Cardiac septum (tissue), 1 donor: ENCODE data around the gene DCUN1D3. TPM values are rescaled to one million over a fixed set of nuclear protein-coding genes. Genes with fewer than 3 reads are reported as not detected.
A peak's percentile ranks its signal among the peaks of the same experiment; 100 is the strongest.
"Not testable (repeated sequence)": the region's sequence is repeated elsewhere in the genome, so short reads cannot be mapped to it uniquely, and the experiment has no call there.

ENCODE experiments used
- DNase-seq: peaks from one replicate; pipeline ENCODE4 v3.0.0-alpha.2; 2020; ENCODE audit warnings: low spot score
- intact Hi-C: fragments of 100-400 bp; cut with DNase I; formaldehyde crosslinking; loops from one replicate; pipeline ENCODE4 v1.14.0; 2022
- total RNA-seq: library from RNA; stranded (reverse); fragmentation: NEBNext Ultra II Directional; extraction: Animal tissue kit (Norgen Biotek cat#: 25700); gene quantifications from one replicate; pipeline ENCODE4 v1.2.1, GENCODE V29; 2021
- donor health status: DM: no; HTN: no; CAD: no.

DCUN1D3 gene
- total RNA-seq, 1 donor from 2014 or later, result 10.0 TPM

DNA sequence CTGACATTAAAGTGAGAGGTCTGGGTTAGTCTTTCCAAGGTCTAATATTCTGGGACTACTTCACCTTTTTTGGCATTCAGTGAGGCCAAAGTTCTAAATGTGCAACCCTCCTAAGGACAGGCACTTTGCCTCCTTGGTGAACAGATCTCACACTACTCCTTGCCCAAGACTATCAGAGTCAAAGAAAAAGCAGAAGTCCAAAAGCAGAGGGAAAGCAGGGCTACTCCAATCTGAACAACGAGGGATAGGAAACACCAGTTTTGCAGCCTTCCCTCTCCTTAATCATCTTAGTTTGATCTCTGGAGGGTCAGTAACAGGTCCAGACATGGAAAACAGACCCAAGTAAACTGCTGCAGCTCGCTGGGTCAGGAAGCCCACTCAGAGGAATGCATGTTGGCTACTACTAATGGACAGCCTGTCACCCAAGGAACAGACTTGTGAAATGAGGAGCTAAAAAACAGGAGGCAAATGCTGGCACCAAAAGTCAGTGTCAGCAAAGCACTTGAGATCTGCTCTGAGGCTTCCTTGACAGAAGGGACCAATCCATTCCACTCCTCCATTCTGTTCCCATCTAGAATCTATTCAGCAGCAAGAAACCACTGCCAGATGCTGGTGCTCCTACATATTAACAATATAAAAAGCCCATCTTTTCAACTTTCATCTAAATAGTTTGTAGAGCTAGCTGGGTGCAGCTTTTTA lies 29.9 kb downstream of the DCUN1D3 start:
- DNase-seq, result no peak
- intact Hi-C loops, result no loop called here

DNA sequence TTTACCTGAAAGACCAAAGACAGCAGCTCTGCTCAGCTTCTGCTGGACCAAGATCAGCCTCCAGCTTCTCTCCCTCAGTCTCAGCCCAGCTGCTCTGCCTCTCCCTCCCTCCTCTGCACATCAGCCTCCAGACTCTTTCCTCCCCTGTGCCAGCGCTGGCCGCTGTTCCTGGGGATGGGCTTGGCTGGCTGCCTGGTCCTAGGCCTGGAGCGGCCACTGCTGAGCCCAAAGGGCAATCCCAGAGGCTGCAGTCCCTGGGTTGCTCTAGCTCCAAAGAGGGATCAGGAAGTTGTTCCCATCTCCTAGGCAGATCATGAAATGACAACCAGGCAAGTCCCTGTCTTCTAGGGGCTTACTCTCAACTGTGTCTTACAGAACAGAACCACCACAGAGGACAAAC lies 31.3 kb downstream of the DCUN1D3 start:
- intact Hi-C loops, result loop anchor here (5.0 kb wide), 1 partner anchor 33 kb away; the partner anchor contains the start of genes DCUN1D3 and LYRM1
- peak; percentile 92 for DNase-seq

DNA sequence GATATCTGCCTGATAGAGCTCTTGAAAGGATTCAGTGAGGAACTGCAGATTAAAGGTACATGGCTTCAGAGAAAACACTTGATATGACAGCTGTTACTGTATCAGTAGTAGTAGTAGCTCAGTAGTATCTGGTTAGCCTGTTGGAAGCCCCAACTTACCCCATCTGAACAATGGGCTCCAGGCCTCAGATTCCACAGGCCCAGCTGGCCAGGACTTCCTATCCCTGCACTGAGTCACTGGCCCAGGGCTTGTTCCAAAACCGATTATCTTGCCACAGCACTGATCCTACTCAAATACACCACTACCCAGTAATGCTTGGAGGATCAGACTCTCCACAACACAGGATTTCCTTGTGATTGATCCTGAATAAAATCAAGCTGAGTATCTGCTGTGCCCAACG lies 32.6 kb downstream of the DCUN1D3 start:
- no peak for DNase-seq
- intact Hi-C loops, result loop anchor here (5.0 kb wide), 1 partner anchor 35 kb away; the partner anchor contains the start of genes DCUN1D3 and LYRM1

- intact Hi-C loops, result loop anchor here (5.0 kb wide), 1 partner anchor 36 kb away; the partner anchor contains the start of genes DCUN1D3 and LYRM1
- DNase-seq, result no peak
These were observed 33.4 kb downstream of the DCUN1D3 start for GRCh38 chr16:20866801-20867200.

DNA sequence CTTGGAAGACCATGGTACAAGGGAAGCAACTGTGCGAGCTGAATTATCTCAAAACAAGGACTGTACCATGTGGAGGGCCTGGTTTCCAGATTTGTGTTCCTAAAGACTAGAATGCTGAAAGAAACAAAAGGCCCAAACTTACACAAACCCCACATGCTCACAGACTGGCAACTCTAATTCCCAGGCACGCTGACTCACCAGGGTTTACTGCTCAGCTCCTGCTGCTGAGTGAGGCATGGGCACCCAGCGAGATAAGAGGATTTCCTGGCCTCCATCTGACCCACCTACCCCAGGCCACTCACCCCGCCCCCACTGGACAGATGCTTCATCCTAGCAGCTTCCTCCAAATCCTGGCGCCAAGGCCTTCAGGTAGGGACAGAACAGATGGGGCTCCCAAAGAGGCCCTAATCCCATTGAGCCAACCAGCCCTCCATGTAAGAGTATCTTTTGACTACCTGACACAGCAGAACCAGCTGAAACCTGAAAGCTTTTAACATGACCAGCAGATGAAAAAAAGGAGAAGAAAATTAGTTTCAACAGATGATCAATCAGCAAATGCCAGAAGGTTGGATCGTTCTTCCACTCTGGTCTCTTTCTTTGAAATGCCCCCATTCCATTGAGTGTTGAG lies 33.9 kb downstream of the DCUN1D3 start:
- DNase-seq, result no peak
- intact Hi-C loops, result loop anchor here (5.0 kb wide), 1 partner anchor 36 kb away; the partner anchor contains the start of genes DCUN1D3 and LYRM1

- intact Hi-C loops, result loop anchor here (5.0 kb wide), 1 partner anchor 37 kb away; the partner anchor contains the start of genes DCUN1D3 and LYRM1
- no peak for DNase-seq
These were observed 34.6 kb downstream of the DCUN1D3 start for GRCh38 chr16:20865420-20866131.

DNA sequence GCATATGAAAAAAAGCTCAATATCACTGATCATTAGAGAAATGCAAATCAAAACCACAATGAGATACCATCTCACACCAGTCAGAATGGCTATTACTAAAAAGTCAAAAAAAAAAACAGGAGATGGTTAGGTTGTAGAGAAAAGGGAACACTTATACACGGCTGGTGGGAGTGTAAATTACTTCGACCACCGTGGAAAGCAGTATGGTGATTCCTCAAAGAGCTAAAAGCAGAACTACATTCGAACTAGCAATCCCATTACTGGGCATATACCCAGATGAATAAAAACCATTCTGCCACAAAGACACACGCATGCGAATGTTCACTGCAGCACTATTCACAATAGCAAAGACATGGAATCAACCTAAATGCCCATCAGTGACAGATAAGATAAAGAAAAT lies 35.8 kb downstream of the DCUN1D3 start:
- intact Hi-C loops, DNase-seq: not testable (repeated sequence)

- DNase-seq, result no peak
- intact Hi-C loops, result no loop called here
These were observed 37.8 kb downstream of the DCUN1D3 start for GRCh38 chr16:20862162-20862960.

GRCh38 chr16:20860995-20861394 lies 39.2 kb downstream of the DCUN1D3 start:
- intact Hi-C loops, DNase-seq: not testable (repeated sequence)

DNA sequence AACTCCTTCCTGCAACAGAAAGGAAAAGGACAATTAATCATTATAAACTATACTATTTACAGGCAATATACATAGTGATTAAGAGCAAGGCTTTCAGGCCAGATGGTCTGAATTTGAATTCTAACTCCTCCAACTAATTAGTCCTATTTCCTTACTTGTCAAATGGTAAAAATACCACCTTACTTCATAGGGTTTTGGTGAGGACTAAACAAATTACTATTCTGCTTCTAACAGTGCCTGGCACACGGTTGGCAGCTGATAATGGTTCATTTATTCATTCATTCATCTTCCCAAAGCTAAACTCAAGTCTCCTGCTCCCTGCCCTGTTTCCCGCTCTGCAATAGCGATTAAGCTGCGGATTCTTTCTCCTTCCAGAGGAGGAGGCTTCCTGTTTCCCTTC lies 39.8 kb downstream of the DCUN1D3 start:
- intact Hi-C loops, result no loop called here
- no peak for DNase-seq

DNA sequence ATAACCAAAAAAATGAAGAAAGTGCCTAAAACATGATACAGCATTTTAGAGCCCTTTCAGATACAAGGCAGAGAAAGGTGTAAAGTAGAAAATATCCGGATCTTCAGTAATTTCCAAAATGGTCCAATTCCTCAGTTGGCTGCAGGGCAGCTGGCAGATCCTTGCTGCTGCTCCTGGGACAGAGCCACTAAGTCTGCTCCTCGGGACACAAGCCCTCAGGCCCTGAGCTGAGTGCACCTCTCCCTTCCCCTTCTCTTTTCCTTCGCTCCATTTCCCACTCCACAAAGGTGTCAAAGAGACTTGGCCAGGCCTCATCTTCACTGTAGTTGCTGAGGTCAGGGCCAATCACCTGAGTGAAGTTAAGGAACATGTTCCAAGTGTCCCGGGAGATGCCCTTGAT lies 40.5 kb downstream of the DCUN1D3 start:
- intact Hi-C loops, result loop anchor here (10.0 kb wide), 1 partner anchor 295 kb away; the partner anchor contains the start of genes DNAH3 and LDAF1
- no peak for DNase-seq

DNA sequence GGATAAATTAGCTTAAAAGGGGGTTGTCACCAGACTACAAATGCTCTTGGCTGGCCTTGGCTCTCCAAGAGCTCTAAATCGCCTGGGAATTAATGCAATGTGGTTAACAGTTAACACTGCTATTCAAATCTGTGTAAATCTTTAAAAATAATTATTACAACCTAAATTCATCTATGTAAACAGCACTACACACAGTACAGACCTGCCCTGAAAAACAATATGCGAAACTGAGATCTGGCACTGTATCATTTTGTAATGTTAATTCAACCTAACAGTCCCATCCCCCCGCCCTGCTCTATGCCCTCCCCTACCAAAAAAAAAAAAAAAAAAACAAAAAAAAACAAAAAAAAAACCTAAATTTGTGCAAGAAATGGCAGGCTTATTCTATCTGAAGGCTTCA lies 40.9 kb downstream of the DCUN1D3 start:
- intact Hi-C loops, result loop anchor here (10.0 kb wide), 1 partner anchor 296 kb away; the partner anchor contains the start of genes DNAH3 and LDAF1

GRCh38 chr16:20857281-20857680 lies 42.9 kb downstream of the DCUN1D3 start:
- no peak for DNase-seq
- intact Hi-C loops, result loop anchor here (10.0 kb wide), 1 partner anchor 298 kb away; the partner anchor contains the start of genes DNAH3 and LDAF1

More for the DNA sequence above, 40.9 kb downstream of the DCUN1D3 start:
- DNase-seq, result no peak

- intact Hi-C loops, result loop anchor here (5.0 to 10.0 kb wide), 2 partner anchors 48 to 300 kb away; partner anchors contain the start of genes DNAH3, ERI2, LDAF1 and REXO5
- DNase-seq, result no peak
These were observed 45.2 kb downstream of the DCUN1D3 start for GRCh38 chr16:20854963-20855362.

GRCh38 chr16:20853981-20854620 lies 46.1 kb downstream of the DCUN1D3 start:
- intact Hi-C loops, result loop anchor here (5.0 to 10.0 kb wide), 2 partner anchors 47 to 301 kb away; partner anchors contain the start of genes DNAH3, ERI2, LDAF1 and REXO5

DNA sequence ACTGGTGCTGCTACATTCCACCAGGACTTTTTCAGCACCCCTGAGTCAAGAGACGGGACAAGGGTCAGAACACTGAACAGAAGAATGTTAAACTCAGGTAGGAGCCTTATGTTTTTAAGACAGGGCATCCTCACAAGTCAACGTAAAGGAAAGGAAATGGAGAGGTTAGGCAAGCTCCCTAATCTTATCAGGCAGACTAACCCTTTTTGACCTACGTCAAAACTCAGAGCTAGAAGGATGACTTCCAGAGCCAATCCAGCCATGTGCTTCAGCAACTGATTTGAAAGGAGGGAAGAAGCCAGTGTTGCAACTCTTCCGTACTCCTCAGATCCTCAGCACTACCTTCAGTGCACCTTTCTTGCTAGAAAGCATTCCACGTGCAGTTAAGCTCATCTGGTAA lies 47.0 kb downstream of the DCUN1D3 start:
- intact Hi-C loops, result loop anchor here (5.0 to 10.0 kb wide), 2 partner anchors 46 to 302 kb away; partner anchors contain the start of genes DNAH3, ERI2, LDAF1 and REXO5
- DNase-seq, result no peak

More at GRCh38 chr16:20853981-20854620, 46.1 kb downstream of the DCUN1D3 start:
- DNase-seq, result no peak

DNA sequence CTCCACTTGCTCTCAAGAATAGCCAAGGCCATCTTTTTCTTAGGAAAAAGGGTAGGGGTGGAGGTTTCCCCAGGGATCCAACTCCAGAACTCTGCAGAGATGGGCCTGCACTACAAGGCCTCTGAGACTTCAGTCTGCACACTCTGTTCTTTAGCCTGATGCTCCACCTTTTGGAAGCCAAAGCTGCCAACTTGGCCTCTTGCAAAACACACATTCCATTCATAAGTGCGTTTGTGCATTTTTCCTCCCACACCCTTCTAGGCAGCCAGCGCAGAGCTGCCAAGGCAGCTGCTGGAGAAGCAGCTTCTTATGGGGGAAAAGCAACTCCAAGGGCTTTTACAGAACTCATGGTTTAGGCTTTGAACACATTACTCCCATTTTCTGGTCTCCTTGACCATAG lies 48.6 kb downstream of the DCUN1D3 start:
- intact Hi-C loops, result loop anchor here (1.0 to 10.0 kb wide), 3 partner anchors 44 to 303 kb away; partner anchors contain the start of genes DCUN1D3, DNAH3, ERI2 and LDAF1

GRCh38 chr16:20850981-20851380 lies 49.2 kb downstream of the DCUN1D3 start:
- intact Hi-C loops, result loop anchor here (1.0 to 10.0 kb wide), 4 partner anchors 44 to 304 kb away; partner anchors contain the start of genes DCUN1D3, DNAH3, ERI2 and LDAF1
- no peak for DNase-seq

More for the DNA sequence above, 48.6 kb downstream of the DCUN1D3 start:
- no peak for DNase-seq
